Measurements from ENCODE around the gene PLIN3. TPM values are rescaled to one million over a fixed set of nuclear protein-coding genes. Genes with fewer than 3 reads are reported as not detected.
"Not testable (repeated sequence)": the region's sequence is repeated elsewhere in the genome, so short reads cannot be mapped to it uniquely, and the experiment has no call there.

Gene PLIN3
- total and polyA plus RNA-seq, 2 donors (not counting 3 experiments of a cell fraction or from before 2014, with no cell fraction given) = 76.8 to 88.9 TPM

DNA sequence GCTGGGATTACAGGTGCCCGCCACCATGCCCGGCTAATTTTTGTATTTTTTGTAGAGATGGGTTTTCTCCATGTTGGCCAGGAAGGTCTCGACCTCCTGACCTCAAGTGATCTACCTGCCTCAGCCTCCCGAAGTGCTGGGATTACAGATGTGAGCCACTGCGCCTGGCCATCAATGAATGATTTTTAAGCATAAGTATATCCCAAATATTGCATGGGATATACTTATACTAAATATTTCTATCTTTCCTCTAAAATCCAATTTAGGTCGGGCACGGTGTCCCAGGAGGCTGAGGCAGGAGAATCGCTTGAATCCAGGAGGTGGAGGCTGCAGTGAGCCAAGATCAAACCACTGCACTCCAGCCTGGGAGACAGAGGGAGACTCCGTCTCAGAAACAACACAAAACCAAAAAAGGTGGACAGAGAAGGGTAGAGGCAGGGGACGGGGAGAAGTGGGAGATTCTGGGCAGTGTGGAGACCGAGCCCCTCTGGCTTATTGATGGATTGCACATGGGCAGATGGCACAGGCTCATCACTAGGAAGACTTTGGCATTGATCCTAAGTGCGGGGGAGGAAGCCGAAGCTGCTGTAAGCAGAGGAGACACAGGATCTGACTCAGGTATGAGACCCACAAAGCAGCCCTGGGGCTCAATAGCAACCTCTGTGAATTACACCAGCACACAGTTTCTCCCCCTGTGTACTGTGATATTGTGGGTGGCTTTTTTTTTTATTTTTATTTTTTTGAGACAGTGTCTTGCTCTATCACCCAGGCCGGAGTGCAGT, 21.8 kb upstream of the PLIN3 start:
- no peak overlapping the region for H3K4me3 ChIP-seq (replicated peaks in 1 of 3; ENCODE audit: insufficient read depth in 1 of 3, low read depth in 1 of 3, low read length in 3 of 3)
- dilution Hi-C loops (cut with MboI; ENCODE audit: extremely low pct_ligation_motif_present, low sequenced_read_pairs) (no loop called here), intact Hi-C loops (cut with micrococcal nuclease) (no loop called here)
- ChIA-PET POLR2A (no interaction called here), CTCF (interaction anchor here (1.5 kb wide), 1 partner anchor 38 kb away, joined by 4 read pairs; no protein-coding TSS in a partner anchor)
- H3K79me2 ChIP-seq (ENCODE audit: control insufficient read depth, insufficient read depth, low read length) = no peaks in the 10 kb centered on the region
- FAIRE-seq (no peak), DNase-seq (ENCODE audit: low read depth, low spot score) (no peak)
- H3K27me3 ChIP-seq (ENCODE audit: control insufficient read depth in 2 of 2, insufficient read depth in 2 of 2, low read length in 2 of 2) = no peaks in the 10 kb centered on the region
- no peaks in the 10 kb centered on the region for H3K9me3 ChIP-seq (replicated peaks; ENCODE audit: control insufficient read depth, insufficient read depth, low read length)
- H3K9me1 ChIP-seq (replicated peaks; ENCODE audit: control insufficient read depth, extremely low read depth, insufficient read depth, low read length) = no peaks in the 10 kb centered on the region
- TF ChIP-seq, protein P1, sequence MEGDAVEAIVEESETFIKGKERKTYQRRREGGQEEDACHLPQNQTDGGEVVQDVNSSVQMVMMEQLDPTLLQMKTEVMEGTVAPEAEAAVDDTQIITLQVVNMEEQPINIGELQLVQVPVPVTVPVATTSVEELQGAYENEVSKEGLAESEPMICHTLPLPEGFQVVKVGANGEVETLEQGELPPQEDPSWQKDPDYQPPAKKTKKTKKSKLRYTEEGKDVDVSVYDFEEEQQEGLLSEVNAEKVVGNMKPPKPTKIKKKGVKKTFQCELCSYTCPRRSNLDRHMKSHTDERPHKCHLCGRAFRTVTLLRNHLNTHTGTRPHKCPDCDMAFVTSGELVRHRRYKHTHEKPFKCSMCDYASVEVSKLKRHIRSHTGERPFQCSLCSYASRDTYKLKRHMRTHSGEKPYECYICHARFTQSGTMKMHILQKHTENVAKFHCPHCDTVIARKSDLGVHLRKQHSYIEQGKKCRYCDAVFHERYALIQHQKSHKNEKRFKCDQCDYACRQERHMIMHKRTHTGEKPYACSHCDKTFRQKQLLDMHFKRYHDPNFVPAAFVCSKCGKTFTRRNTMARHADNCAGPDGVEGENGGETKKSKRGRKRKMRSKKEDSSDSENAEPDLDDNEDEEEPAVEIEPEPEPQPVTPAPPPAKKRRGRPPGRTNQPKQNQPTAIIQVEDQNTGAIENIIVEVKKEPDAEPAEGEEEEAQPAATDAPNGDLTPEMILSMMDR (IDR thresholded peaks at IDR 0.05; ENCODE audit: extremely low read depth in 1 of 2, insufficient read depth in 1 of 2, low read depth in 1 of 2, low read length in 2 of 2) = no peak
- TF ChIP-seq FOS (IDR thresholded peaks at IDR 0.05; ENCODE audit: borderline replicate concordance, insufficient read depth, low read length) (no peak), POLR2AphosphoS5 (IDR thresholded peaks at IDR 0.05; ENCODE audit: insufficient read depth, low read depth, low read length) (no peak), GATA2 (IDR thresholded peaks at IDR 0.05; ENCODE audit: insufficient read depth, insufficient read length, low read depth, low read length) (no peak), JUN (IDR thresholded peaks at IDR 0.05; ENCODE audit: borderline replicate concordance, insufficient read depth, insufficient read length, low read depth) (no peak), POLR2A (IDR thresholded peaks at IDR 0.05; ENCODE audit: low read depth, low read length) (no peak), EZH2 (IDR thresholded peaks at IDR 0.05; ENCODE audit: borderline replicate concordance, low read depth, low read length, severe bottlenecking) (no peak), MYC (IDR thresholded peaks at IDR 0.05; ENCODE audit: low read depth, low read length) (no peak)
- TF ChIP-seq, protein P2, sequence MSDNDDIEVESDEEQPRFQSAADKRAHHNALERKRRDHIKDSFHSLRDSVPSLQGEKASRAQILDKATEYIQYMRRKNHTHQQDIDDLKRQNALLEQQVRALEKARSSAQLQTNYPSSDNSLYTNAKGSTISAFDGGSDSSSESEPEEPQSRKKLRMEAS (IDR thresholded peaks at IDR 0.05; ENCODE audit: insufficient read depth, insufficient read length) = no peak
- H3K36me3 ChIP-seq (ENCODE audit: control insufficient read depth in 2 of 2, extremely low read depth in 1 of 2, insufficient read depth in 2 of 2, low read length in 2 of 2) = no peaks in the 10 kb centered on the region
- H2AFZ ChIP-seq (ENCODE audit: low read depth, low read length) = no peak overlapping the region
- H3K4me1 ChIP-seq (ENCODE audit: control insufficient read depth, extremely low read depth, insufficient read depth, low read length) = no peaks in the 10 kb centered on the region
- no TSS peak for BruUV-seq (replicated peaks)
- no peak overlapping the region for H3K27ac ChIP-seq (ENCODE audit: insufficient read depth, low read depth, low read length)
- no peaks in the 10 kb centered on the region for H4K20me1 ChIP-seq (replicated peaks; ENCODE audit: control insufficient read depth, extremely low read depth, insufficient read depth, low read length)
- no peak overlapping the region for H3K9ac ChIP-seq (replicated peaks; ENCODE audit: extremely low read depth, insufficient read depth, low read length)
- no peak overlapping the region for H3K4me2 ChIP-seq (ENCODE audit: insufficient read depth, low read length)

DNA sequence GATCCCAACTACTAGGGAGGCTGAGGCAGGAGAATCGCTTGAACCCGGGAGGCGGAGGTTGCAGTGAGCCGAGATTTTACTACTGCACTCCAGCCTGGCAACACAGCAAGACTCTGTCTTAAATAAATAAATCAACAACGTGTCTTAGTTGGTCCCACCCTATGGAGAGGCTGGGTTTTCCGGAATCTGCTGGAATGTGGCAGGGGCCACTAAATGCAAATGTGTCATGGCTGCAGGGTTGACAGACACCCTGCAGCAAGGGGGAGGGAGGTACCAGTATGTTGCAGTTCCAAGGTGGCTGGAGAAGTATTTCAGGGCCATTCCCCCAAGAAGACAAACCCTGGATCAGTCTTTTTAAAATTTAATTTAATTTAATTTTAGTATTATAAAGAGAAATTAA, 20.3 kb upstream of the PLIN3 start:
- H3K4me3 ChIP-seq (replicated peaks in 1 of 3; ENCODE audit: insufficient read depth in 1 of 3, low read depth in 1 of 3, low read length in 3 of 3); H3K9me1 ChIP-seq (replicated peaks; ENCODE audit: control insufficient read depth, extremely low read depth, insufficient read depth, low read length); H3K27ac ChIP-seq (ENCODE audit: insufficient read depth, low read depth, low read length); intact Hi-C loops (cut with micrococcal nuclease); dilution Hi-C loops (cut with MboI; ENCODE audit: extremely low pct_ligation_motif_present, low sequenced_read_pairs); H4K20me1 ChIP-seq (replicated peaks; ENCODE audit: control insufficient read depth, extremely low read depth, insufficient read depth, low read length); H3K36me3 ChIP-seq (ENCODE audit: control insufficient read depth in 2 of 2, extremely low read depth in 1 of 2, insufficient read depth in 2 of 2, low read length in 2 of 2); CTCF ChIA-PET; H3K9me3 ChIP-seq (replicated peaks; ENCODE audit: control insufficient read depth, insufficient read depth, low read length); DNase-seq (ENCODE audit: low read depth, low spot score); H3K4me2 ChIP-seq (ENCODE audit: insufficient read depth, low read length); H3K79me2 ChIP-seq (ENCODE audit: control insufficient read depth, insufficient read depth, low read length); H3K27me3 ChIP-seq (ENCODE audit: control insufficient read depth in 2 of 2, insufficient read depth in 2 of 2, low read length in 2 of 2); H3K4me1 ChIP-seq (ENCODE audit: control insufficient read depth, extremely low read depth, insufficient read depth, low read length); BruUV-seq (replicated peaks); POLR2A ChIA-PET; FAIRE-seq; H3K9ac ChIP-seq (replicated peaks; ENCODE audit: extremely low read depth, insufficient read depth, low read length); H2AFZ ChIP-seq (ENCODE audit: low read depth, low read length): not testable (repeated sequence)
